Ishikawa (cell line): ENCODE measurements around the gene IL26.

Experiments
- CEBPB ChIP-seq: IDR thresholded peaks from 2 replicates; pipeline ENCODE4 v1.6.1; 2012
- CREB1 ChIP-seq: IDR thresholded peaks from 2 replicates; pipeline ENCODE4 v1.6.1; 2012; ENCODE audit warnings: low read depth
- EGR1 ChIP-seq: IDR thresholded peaks from 2 replicates; pipeline ENCODE4 v1.6.1; 2012
- EP300 ChIP-seq: IDR thresholded peaks from 2 replicates; pipeline ENCODE4 v1.6.1; 2012; ENCODE audit warnings: borderline replicate concordance
- FOXM1 ChIP-seq: IDR thresholded peaks from 2 replicates; pipeline ENCODE4 v1.6.1; 2012; ENCODE audit warnings: low read depth, borderline replicate concordance
- NFIC ChIP-seq: IDR thresholded peaks from 2 replicates; pipeline ENCODE4 v1.6.1; 2012
- RAD21 ChIP-seq: IDR thresholded peaks from 2 replicates; pipeline ENCODE4 v1.6.1; 2012; ENCODE audit warnings: low read depth
- TAF1 ChIP-seq: IDR thresholded peaks from 2 replicates; pipeline ENCODE4 v1.6.1; 2012; ENCODE audit warnings: low read depth, mild to moderate bottlenecking
- TCF12 ChIP-seq: IDR thresholded peaks from 2 replicates; pipeline ENCODE4 v1.6.1; 2012; ENCODE audit warnings: low read depth
- TEAD4 ChIP-seq: IDR thresholded peaks from 2 replicates; pipeline ENCODE4 v1.6.1; 2012
- YY1 ChIP-seq: IDR thresholded peaks from 2 replicates; pipeline ENCODE4 v1.6.1; 2012; ENCODE audit warnings: low read depth
- ZBTB7A ChIP-seq: IDR thresholded peaks from 2 replicates; pipeline ENCODE4 v1.6.1; 2012; ENCODE audit warnings: low read depth
- TF ChIP-seq, protein P1 (sequence below): IDR thresholded peaks from 2 replicates; pipeline ENCODE4 v1.6.1; 2012
- TF ChIP-seq, protein P2 (sequence below): IDR thresholded peaks from 2 replicates; pipeline ENCODE4 v1.6.1; 2012
- TF ChIP-seq, protein P3 (sequence below): IDR thresholded peaks from 2 replicates; pipeline ENCODE4 v1.6.1; 2012; ENCODE audit warnings: low read depth, mild to moderate bottlenecking

IL26 gene

DNA sequence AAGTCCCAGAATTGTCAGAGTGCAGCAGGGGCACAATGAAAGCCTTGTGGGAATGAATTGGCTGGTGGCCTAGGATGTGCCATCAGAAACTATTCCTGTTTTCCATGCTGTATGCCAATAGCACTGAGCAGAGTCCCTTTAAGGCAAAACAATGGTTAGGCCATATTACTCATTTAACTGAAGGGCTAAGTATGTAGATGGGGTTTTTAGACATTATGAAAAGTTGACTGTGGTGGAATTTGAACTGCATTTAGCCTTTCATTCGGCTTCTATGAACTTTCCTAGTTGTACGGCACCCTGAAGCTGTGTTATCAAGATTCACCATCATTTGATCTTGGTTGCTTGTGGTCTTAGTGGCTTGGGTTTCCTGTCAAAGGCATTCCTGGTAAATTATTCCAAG lies 24.8 kb downstream of the IL26 start:
- TF ChIP-seq, protein P1, sequence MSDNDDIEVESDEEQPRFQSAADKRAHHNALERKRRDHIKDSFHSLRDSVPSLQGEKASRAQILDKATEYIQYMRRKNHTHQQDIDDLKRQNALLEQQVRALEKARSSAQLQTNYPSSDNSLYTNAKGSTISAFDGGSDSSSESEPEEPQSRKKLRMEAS = no peak
- TF ChIP-seq TEAD4 = no peak
- TF ChIP-seq, protein P2, sequence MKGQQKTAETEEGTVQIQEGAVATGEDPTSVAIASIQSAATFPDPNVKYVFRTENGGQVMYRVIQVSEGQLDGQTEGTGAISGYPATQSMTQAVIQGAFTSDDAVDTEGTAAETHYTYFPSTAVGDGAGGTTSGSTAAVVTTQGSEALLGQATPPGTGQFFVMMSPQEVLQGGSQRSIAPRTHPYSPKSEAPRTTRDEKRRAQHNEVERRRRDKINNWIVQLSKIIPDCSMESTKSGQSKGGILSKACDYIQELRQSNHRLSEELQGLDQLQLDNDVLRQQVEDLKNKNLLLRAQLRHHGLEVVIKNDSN = no peak
- TF ChIP-seq TCF12 = no peak

DNA sequence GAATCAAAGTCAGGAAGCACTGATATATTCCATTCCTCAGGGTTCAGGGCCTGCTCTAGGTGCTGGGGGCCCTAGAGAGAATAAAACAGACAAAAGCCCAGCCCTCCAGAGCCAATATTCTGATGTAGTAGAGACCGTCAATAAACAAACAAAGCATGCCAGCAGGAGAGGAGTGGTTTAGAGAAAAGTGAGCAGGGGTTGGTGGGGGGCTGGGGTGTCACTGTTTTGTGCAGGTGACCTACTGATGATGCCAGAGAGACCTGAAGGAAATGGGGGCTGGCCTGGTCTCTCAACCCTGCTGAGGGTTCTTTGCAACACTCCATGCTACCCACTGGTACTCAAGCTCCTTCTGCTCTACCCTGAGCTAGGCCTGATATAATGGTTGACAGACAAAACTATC lies 26.5 kb downstream of the IL26 start:
- no peak for TF ChIP-seq YY1
- no peak for TF ChIP-seq RAD21
- no peak for TF ChIP-seq CREB1
- no peak for TF ChIP-seq TEAD4
- no peak for TF ChIP-seq ZBTB7A

DNA sequence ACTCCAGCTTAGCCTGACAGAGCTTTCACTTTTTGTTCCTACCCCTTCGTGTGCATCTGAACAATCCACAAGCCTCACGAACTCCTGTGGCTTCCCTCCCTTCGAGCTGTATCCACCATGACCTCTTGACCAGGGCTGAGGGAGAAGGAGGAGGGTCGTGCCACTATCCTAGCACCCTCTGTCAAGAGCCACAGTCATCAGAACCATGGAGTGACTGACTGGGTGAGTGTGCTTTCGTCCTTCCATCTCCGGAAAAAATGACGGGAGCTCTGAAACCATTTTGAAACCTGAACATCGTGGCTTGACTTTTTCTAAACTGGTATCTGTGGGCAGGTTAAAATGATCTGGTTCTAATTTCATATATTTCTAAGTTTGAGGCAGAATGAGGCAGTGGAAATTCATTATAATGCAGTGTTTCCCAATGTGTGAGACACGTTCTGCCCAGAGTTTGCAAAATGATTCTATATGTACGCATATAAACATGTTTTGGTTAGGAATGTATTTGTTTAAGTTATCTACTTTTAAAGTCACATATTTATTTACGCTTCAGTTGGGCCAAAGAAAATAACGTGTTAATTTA lies 27.0 kb downstream of the IL26 start:
- TF ChIP-seq TCF12 (no peak), TAF1 (no peak), TEAD4 (no peak), FOXM1 (no peak), CREB1 (no peak), CEBPB (no peak), NFIC (no peak), YY1 (no peak), RAD21 (no peak), ZBTB7A (no peak), EP300 (no peak), EGR1 (no peak)
- TF ChIP-seq, protein P2 = no peak
- TF ChIP-seq, protein P1 = no peak
- TF ChIP-seq, protein P3, sequence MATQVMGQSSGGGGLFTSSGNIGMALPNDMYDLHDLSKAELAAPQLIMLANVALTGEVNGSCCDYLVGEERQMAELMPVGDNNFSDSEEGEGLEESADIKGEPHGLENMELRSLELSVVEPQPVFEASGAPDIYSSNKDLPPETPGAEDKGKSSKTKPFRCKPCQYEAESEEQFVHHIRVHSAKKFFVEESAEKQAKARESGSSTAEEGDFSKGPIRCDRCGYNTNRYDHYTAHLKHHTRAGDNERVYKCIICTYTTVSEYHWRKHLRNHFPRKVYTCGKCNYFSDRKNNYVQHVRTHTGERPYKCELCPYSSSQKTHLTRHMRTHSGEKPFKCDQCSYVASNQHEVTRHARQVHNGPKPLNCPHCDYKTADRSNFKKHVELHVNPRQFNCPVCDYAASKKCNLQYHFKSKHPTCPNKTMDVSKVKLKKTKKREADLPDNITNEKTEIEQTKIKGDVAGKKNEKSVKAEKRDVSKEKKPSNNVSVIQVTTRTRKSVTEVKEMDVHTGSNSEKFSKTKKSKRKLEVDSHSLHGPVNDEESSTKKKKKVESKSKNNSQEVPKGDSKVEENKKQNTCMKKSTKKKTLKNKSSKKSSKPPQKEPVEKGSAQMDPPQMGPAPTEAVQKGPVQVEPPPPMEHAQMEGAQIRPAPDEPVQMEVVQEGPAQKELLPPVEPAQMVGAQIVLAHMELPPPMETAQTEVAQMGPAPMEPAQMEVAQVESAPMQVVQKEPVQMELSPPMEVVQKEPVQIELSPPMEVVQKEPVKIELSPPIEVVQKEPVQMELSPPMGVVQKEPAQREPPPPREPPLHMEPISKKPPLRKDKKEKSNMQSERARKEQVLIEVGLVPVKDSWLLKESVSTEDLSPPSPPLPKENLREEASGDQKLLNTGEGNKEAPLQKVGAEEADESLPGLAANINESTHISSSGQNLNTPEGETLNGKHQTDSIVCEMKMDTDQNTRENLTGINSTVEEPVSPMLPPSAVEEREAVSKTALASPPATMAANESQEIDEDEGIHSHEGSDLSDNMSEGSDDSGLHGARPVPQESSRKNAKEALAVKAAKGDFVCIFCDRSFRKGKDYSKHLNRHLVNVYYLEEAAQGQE = no peak

DNA sequence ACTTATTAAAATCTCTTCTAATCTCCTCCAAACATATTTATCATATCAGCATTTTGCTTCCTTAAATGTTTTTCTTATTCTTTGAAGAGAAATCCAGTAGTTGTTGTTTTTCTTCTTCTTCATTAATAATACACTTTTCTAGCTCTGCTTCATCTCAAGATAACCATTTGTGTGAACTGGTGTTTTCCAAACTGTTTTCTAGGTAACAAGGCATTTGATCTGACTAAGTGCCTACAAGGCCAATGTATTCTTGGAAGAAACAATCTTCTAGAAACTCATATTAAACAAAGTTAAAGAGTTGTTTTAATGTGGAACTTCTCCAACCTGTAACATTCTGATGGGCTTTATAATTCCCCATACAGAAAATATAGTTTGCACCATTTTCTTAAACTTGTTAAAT lies 35.3 kb downstream of the IL26 start:
- no peak for TF ChIP-seq ZBTB7A
- TF ChIP-seq, protein P3 = no peak
- no peak for TF ChIP-seq EGR1
- TF ChIP-seq, protein P1 = no peak
- TF ChIP-seq YY1 = no peak
- TF ChIP-seq CREB1 = no peak
- no peak for TF ChIP-seq NFIC
- TF ChIP-seq TCF12 = no peak
- TF ChIP-seq TAF1 = no peak
- TF ChIP-seq CEBPB = no peak
- TF ChIP-seq, protein P2 = no peak

DNA sequence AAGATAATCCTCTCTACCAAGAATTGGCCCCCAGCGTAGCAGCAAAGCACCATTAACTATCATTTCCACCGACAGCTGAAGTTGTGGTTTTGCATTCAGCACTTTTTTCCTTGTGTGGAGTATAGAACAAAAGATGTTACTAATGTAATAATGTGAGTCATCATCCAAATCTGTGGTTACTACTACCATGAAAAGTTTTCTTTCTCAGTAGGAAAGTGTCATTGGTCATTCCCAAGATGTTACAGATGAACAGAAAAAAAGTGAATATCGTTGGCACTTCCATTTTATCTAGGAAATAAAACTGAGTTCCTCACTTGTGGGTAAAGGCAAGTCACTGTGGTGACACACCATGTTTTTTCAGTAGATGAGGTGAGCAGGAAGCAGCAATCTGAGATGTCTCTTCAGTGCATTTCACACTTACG lies 35.8 kb downstream of the IL26 start:
- no peak for TF ChIP-seq EGR1
- TF ChIP-seq FOXM1 = no peak
- TF ChIP-seq, protein P2 = no peak
- no peak for TF ChIP-seq EP300
- TF ChIP-seq ZBTB7A = no peak
- TF ChIP-seq YY1 = no peak
- no peak for TF ChIP-seq CEBPB
- no peak for TF ChIP-seq TCF12

DNA sequence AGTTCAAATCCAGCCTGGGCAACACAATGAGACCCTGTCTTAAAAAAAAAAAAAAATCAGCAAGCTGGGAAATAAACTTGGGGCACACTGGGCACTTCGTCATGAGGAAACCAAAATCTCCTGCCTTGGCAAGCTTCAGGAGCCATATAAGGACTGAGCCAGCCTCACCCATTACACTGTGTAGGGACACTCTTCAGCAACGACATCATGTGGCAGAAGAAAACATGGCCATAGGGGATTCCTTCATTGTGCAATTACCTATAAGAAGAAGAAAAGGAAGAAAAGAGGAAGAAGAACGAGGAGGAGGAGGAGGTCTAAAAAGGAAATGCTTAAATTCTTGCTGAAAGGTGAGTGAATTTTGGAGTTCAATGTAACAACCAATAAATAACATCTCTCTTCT lies 40.0 kb downstream of the IL26 start:
- TF ChIP-seq FOXM1 = no peak
- TF ChIP-seq, protein P1 = no peak
- no peak for TF ChIP-seq EP300
- no peak for TF ChIP-seq CREB1
- TF ChIP-seq TCF12 = no peak
- TF ChIP-seq, protein P2 = no peak
- no peak for TF ChIP-seq EGR1
- TF ChIP-seq, protein P3 = no peak
- no peak for TF ChIP-seq TEAD4
- no peak for TF ChIP-seq ZBTB7A
- TF ChIP-seq CEBPB = no peak
- no peak for TF ChIP-seq RAD21
